HEK293 (cell line): ENCODE data around the gene FXYD5.

Experiments used
- CTCF ChIA-PET: fragments of 350-600 bp; formaldehyde crosslinking; extraction: SDS; loops from one replicate; lab custom pipeline; 2021; ENCODE audit warnings: antibody characterized with exemption; lab: Yijun Ruan, JAX
- POLR2A ChIA-PET: fragments of 300-600 bp; formaldehyde crosslinking; extraction: SDS; loops from one replicate; lab custom pipeline; 2020; ENCODE audit warnings: antibody characterized with exemption, inconsistent platforms; lab: Yijun Ruan, JAX
- H3K27ac ChIP-seq: fragments of 200-500 bp; sonication (Bioruptor generic); 2 replicates; pipeline ENCODE4 v1.5.1; 2014; ENCODE audit warnings: low read depth, low read length, control low read depth, inconsistent platforms; ENCODE audit errors: extremely low read depth
- H3K36me3 ChIP-seq, 2 experiments: fragments of 200-500 bp in 1 of 2; sonication (Bioruptor generic) in 1 of 2; 1 replicate in 1 of 2; 2 replicates in 1 of 2; pipeline ENCODE4 v1.5.1; 2014 to 2017; ENCODE audit warnings: inconsistent platforms in 2 of 2, low read length in 2 of 2; ENCODE audit not compliant: control insufficient read depth in 2 of 2, insufficient read depth in 1 of 2
- H3K4me1 ChIP-seq: fragments of 200-500 bp; sonication (Bioruptor generic); 2 replicates; pipeline ENCODE4 v1.5.1; 2014; ENCODE audit warnings: mild to moderate bottlenecking, low read length, inconsistent platforms; ENCODE audit not compliant: control insufficient read depth, insufficient read depth
- H3K4me3 ChIP-seq: 2 replicates; pipeline ENCODE4 v1.5.1; 2011; ENCODE audit warnings: low read depth, mild to moderate bottlenecking, control low read depth, low read length, moderate library complexity
- H3K9me3 ChIP-seq: fragments of 200-500 bp; sonication (Bioruptor generic); 2 replicates; pipeline ENCODE4 v1.5.1; 2014; ENCODE audit warnings: low read depth, low read length, inconsistent platforms; ENCODE audit not compliant: control insufficient read depth, insufficient read depth
- KLF8 ChIP-seq: fragments of 450-650 bp; formaldehyde crosslinking; IDR thresholded peaks from 2 replicates; pipeline ENCODE4 v1.5.1; 2016; ENCODE audit warnings: missing biosample characterization, missing genetic modification characterization
- MYNN ChIP-seq: fragments of 450-650 bp; formaldehyde crosslinking; IDR thresholded peaks from 2 replicates; pipeline ENCODE4 v1.5.1; 2016; ENCODE audit warnings: missing biosample characterization, missing genetic modification characterization, borderline replicate concordance
- REPIN1 ChIP-seq: fragments of 450-650 bp; formaldehyde crosslinking; IDR thresholded peaks from 2 replicates; pipeline ENCODE4 v1.5.1; 2017; ENCODE audit warnings: missing biosample characterization, missing genetic modification characterization, low read depth
- SP2 ChIP-seq: fragments of 450-650 bp; formaldehyde crosslinking; IDR thresholded peaks from 2 replicates; pipeline ENCODE4 v1.5.1; 2016; ENCODE audit warnings: missing biosample characterization, missing genetic modification characterization
- ZBTB17 ChIP-seq: fragments of 450-650 bp; formaldehyde crosslinking; IDR thresholded peaks from 2 replicates; pipeline ENCODE4 v1.5.1; 2016; ENCODE audit warnings: missing biosample characterization, missing genetic modification characterization
- ZNF112 ChIP-seq: fragments of 450-650 bp; formaldehyde crosslinking; IDR thresholded peaks from 2 replicates; pipeline ENCODE4 v1.5.0; 2017; ENCODE audit warnings: missing biosample characterization, missing genetic modification characterization
- ZNF121 ChIP-seq: fragments of 450-650 bp; formaldehyde crosslinking; IDR thresholded peaks from 2 replicates; pipeline ENCODE4 v1.5.1; 2016; ENCODE audit warnings: missing biosample characterization, missing genetic modification characterization
- ZNF133 ChIP-seq: fragments of 450-650 bp; formaldehyde crosslinking; IDR thresholded peaks from 2 replicates; pipeline ENCODE4 v1.5.1; 2016; ENCODE audit warnings: missing biosample characterization, missing genetic modification characterization
- ZNF221 ChIP-seq: fragments of 450-650 bp; formaldehyde crosslinking; IDR thresholded peaks from 2 replicates; pipeline ENCODE4 v1.5.1; 2017; ENCODE audit warnings: missing biosample characterization, missing genetic modification characterization, borderline replicate concordance
- ZNF280D ChIP-seq: fragments of 450-650 bp; formaldehyde crosslinking; IDR thresholded peaks from 2 replicates; pipeline ENCODE4 v1.5.1; 2016; ENCODE audit warnings: missing biosample characterization, missing genetic modification characterization
- ZNF302 ChIP-seq: fragments of 450-650 bp; formaldehyde crosslinking; IDR thresholded peaks from 2 replicates; pipeline ENCODE4 v1.5.1; 2016; ENCODE audit warnings: missing biosample characterization, missing genetic modification characterization, low read depth
- ZNF335 ChIP-seq: fragments of 450-650 bp; formaldehyde crosslinking; conservative IDR thresholded peaks from 2 replicates; pipeline ENCODE4 v1.5.1; 2016; ENCODE audit warnings: missing biosample characterization, missing genetic modification characterization
- ZNF48 ChIP-seq: fragments of 450-650 bp; formaldehyde crosslinking; IDR thresholded peaks from 2 replicates; pipeline ENCODE4 v1.5.1; 2016; ENCODE audit warnings: missing biosample characterization, missing genetic modification characterization
- ZNF521 ChIP-seq: fragments of 450-650 bp; formaldehyde crosslinking; IDR thresholded peaks from 2 replicates; pipeline ENCODE4 v1.5.1; 2017; ENCODE audit warnings: missing biosample characterization, mild to moderate bottlenecking, missing genetic modification characterization
- ZNF585B ChIP-seq: fragments of 450-650 bp; formaldehyde crosslinking; IDR thresholded peaks from 2 replicates; pipeline ENCODE4 v1.5.1; 2016; ENCODE audit warnings: missing biosample characterization, missing genetic modification characterization
- ZNF621 ChIP-seq: fragments of 450-650 bp; formaldehyde crosslinking; IDR thresholded peaks from 2 replicates; pipeline ENCODE4 v1.5.1; 2017; ENCODE audit warnings: missing biosample characterization, missing genetic modification characterization
- ZNF629 ChIP-seq: fragments of 450-650 bp; formaldehyde crosslinking; IDR thresholded peaks from 2 replicates; pipeline ENCODE4 v1.5.1; 2017; ENCODE audit warnings: missing biosample characterization, missing genetic modification characterization
- ZNF747 ChIP-seq: fragments of 450-650 bp; formaldehyde crosslinking; IDR thresholded peaks from 2 replicates; pipeline ENCODE4 v1.5.1; 2016; ENCODE audit warnings: missing biosample characterization, missing genetic modification characterization
- ZNF830 ChIP-seq: fragments of 450-650 bp; IDR thresholded peaks from 2 replicates; pipeline ENCODE4 v1.5.0; 2018; ENCODE audit warnings: missing biosample characterization, missing genetic modification characterization, low read depth, mild to moderate bottlenecking, moderate library complexity
- ZNF837 ChIP-seq: fragments of 450-650 bp; formaldehyde crosslinking; IDR thresholded peaks from 2 replicates; pipeline ENCODE4 v1.5.1; 2016; ENCODE audit warnings: missing biosample characterization, missing genetic modification characterization
- ZXDB ChIP-seq: fragments of 450-650 bp; formaldehyde crosslinking; IDR thresholded peaks from 2 replicates; pipeline ENCODE4 v1.5.1; 2016; ENCODE audit warnings: missing biosample characterization, missing genetic modification characterization
- TF ChIP-seq, protein P1 (sequence below): fragments of 450-650 bp; formaldehyde crosslinking; IDR thresholded peaks from 2 replicates; pipeline ENCODE4 v1.5.1; 2016; ENCODE audit warnings: missing biosample characterization, missing genetic modification characterization
- TF ChIP-seq, protein P2 (sequence below): sonication (generic); formaldehyde crosslinking; IDR thresholded peaks from 2 replicates; pipeline ENCODE4 v1.8.1; 2022; ENCODE audit warnings: mild to moderate bottlenecking, moderate library complexity, missing genetic modification reagents

Gene FXYD5

DNA sequence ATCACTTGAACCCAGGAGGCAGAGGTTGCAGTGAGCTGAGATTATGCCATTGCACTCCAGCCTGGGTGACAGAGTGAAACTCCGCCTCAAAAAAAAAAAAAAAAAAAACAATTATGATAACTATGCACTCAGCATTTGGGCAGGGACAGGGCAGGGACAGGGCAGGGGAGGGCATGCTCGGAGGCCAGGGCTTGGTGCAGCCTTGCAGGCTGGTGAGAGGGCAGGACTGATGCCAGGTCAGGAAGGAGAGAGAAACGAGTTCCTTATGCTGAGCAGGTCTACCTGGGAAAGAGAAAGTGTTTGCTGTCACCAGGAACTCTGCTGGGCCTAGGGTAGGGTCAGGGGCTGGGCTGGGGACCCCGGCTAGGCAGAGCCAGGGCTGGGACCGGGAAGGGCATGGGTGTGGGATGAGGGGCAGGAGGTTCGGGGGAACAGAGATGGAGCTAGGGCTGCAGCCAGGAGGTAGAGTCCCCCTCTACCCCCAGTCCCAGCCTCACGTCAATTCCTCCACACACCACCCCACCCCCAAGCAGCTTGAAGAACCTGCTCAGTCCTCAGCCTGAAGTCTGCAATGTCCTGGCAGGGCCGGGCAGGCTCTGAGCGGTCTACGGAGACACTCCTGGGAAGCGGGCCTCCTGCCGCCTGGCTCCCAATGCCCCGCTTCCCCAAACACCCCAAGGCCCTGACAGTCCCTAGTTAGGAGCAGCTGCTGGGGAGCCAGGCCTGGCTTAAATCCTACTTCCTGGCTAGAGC, 36.1 kb upstream of the FXYD5 start:
- CTCF ChIA-PET: interaction anchor here (0.5 to 6.9 kb wide), 9 partner anchors 11 to 681 kb away, joined by 3 to 101 read pairs (median 3); partner anchors contain the start of gene LGI4
- Histone ChIP-seq H3K36me3 (no peaks in the 10 kb centered on the region), H3K4me3 (no peak overlapping the region), H3K9me3 (no peaks in the 10 kb centered on the region), H3K27ac (no peak overlapping the region), H3K4me1 (peaks cover 3% of the 10 kb centered on the region)
- POLR2A ChIA-PET: interaction anchor here (0.7 kb wide), 1 partner anchor 52 kb away, joined by 4 read pairs; no protein-coding TSS in a partner anchor
- TF ChIP-seq, protein P1, sequence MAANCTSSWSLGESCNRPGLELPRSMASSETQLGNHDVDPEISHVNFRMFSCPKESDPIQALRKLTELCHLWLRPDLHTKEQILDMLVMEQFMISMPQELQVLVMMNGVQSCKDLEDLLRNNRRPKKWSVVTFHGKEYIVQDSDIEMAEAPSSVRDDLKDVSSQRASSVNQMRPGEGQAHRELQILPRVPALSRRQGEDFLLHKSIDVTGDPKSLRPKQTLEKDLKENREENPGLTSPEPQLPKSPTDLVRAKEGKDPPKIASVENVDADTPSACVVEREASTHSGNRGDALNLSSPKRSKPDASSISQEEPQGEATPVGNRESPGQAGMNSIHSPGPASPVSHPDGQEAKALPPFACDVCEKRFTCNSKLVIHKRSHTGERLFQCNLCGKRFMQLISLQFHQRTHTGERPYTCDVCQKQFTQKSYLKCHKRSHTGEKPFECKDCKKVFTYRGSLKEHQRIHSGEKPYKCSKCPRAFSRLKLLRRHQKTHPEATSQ (tag by site-specific recombination): no peak
- no peak for TF ChIP-seq SP2 (tag by site-specific recombination)
- no peak for TF ChIP-seq ZNF280D (tag by site-specific recombination)
- no peak for TF ChIP-seq ZNF621

DNA sequence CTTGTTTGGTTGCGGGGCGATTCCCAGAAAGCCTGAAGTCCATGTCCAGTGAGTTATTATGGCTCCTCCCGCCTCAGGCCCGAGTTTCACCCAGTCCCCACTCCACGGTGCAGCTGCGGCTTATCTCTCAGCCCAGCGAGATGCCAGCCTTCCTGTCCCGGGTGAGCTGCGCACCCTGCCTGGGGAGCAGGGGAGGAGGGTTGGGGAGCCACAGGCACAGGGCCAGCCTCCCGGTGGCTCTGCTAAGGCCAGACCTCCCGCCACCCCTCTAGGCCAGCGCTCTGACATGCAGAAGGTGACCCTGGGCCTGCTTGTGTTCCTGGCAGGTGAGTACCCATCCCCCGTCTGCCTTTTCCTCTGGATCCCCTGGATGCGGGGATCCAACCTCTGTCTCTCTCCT, 35.4 kb upstream of the FXYD5 start:
- TF ChIP-seq ZNF133 (tag by site-specific recombination) (no peak), SP2 (tag by site-specific recombination) (no peak), ZNF747 (tag by site-specific recombination) (no peak), ZNF585B (tag by site-specific recombination) (no peak), ZNF121 (tag by site-specific recombination) (no peak), ZNF221 (tag by site-specific recombination) (no peak), ZNF48 (tag by site-specific recombination) (no peak), ZNF302 (no peak), ZNF629 (no peak), ZBTB17 (no peak), MYNN (tag by site-specific recombination) (no peak), KLF8 (tag by site-specific recombination) (no peak), ZNF830 (no peak), ZNF837 (tag by site-specific recombination) (no peak), ZNF521 (tag by site-specific recombination) (no peak), REPIN1 (no peak), ZNF335 (tag by site-specific recombination) (no peak), ZNF112 (tag by site-specific recombination) (no peak), ZXDB (tag by site-specific recombination) (no peak)
- TF ChIP-seq, protein P2, sequence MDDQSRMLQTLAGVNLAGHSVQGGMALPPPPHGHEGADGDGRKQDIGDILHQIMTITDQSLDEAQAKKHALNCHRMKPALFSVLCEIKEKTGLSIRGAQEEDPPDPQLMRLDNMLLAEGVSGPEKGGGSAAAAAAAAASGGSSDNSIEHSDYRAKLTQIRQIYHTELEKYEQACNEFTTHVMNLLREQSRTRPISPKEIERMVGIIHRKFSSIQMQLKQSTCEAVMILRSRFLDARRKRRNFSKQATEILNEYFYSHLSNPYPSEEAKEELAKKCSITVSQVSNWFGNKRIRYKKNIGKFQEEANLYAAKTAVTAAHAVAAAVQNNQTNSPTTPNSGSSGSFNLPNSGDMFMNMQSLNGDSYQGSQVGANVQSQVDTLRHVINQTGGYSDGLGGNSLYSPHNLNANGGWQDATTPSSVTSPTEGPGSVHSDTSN (CRISPR knock-in tag): no peak
- ChIA-PET CTCF (interaction anchor here (0.5 to 6.9 kb wide), 8 partner anchors 16 to 286 kb away, joined by 3 to 101 read pairs (median 4); partner anchors contain the start of gene LGI4), POLR2A (no interaction called here)
- Histone ChIP-seq H3K27ac (no peak overlapping the region), H3K4me3 (no peak overlapping the region), H3K36me3 (no peaks in the 10 kb centered on the region), H3K9me3 (no peaks in the 10 kb centered on the region), H3K4me1 (peaks cover 7% of the 10 kb centered on the region)
